K562 (cell line): ENCODE results near the gene RABL6.

Experiments
- ATF7 ChIP-seq: fragments of 450-650 bp; IDR thresholded peaks from 2 replicates; pipeline ENCODE4 v1.7.1; 2014; ENCODE audit warnings: mild to moderate bottlenecking, moderate library complexity
- BHLHE40 ChIP-seq: IDR thresholded peaks from 2 replicates; pipeline ENCODE4 v1.6.1; 2011; ENCODE audit warnings: low read length, improper control_type of control experiment
- EGR1 ChIP-seq: fragments of 450-650 bp; conservative IDR thresholded peaks from 2 replicates; pipeline ENCODE4 v1.6.1; 2017; ENCODE audit warnings: mild to moderate bottlenecking
- FOXM1 ChIP-seq, 2 experiments: fragments of 450-650 bp in 1 of 2; sonication (generic) in 1 of 2; formaldehyde crosslinking in 1 of 2; IDR thresholded peaks; 2 replicates each; pipeline versions ENCODE4 v1.6.1 to v1.9.0; 2017 to 2022; ENCODE audit warnings: low read depth in 2 of 2, mild to moderate bottlenecking in 2 of 2, missing genetic modification reagents in 1 of 2, moderate library complexity in 1 of 2
- GABPB1 ChIP-seq: sonication (generic); formaldehyde crosslinking; IDR thresholded peaks from 2 replicates; pipeline ENCODE4 v1.8.0; 2022; ENCODE audit warnings: mild to moderate bottlenecking, missing genetic modification reagents
- NFIC ChIP-seq: fragments of 450-650 bp; IDR thresholded peaks from 2 replicates; pipeline ENCODE4 v1.6.1; 2017; ENCODE audit warnings: mild to moderate bottlenecking, inconsistent platforms
- POU5F1 ChIP-seq: fragments of 150-350 bp; IDR thresholded peaks from 2 replicates; pipeline ENCODE4 v1.6.1; 2014; ENCODE audit warnings: borderline replicate concordance, low read length, low read depth, mild to moderate bottlenecking; ENCODE audit not compliant: partially characterized antibody
- TF ChIP-seq, protein P1 (sequence below), 2 experiments: IDR thresholded peaks in 1 of 2; conservative IDR thresholded peaks in 1 of 2; 2 replicates each; pipeline ENCODE4 v1.6.1; 2016; ENCODE audit warnings: low read depth in 2 of 2, mild to moderate bottlenecking in 1 of 2, missing compliant biosample characterization in 1 of 2, missing genetic modification characterization in 1 of 2, moderate library complexity in 1 of 2
- TF ChIP-seq, protein P2 (sequence below): sonication (generic); formaldehyde crosslinking; IDR thresholded peaks from 2 replicates; pipeline ENCODE4 v1.8.1; 2022; ENCODE audit warnings: missing genetic modification reagents
- TF ChIP-seq, protein P3 (sequence below): fragments of 450-650 bp; formaldehyde crosslinking; IDR thresholded peaks from 2 replicates; pipeline ENCODE4 v1.4.0; 2020; ENCODE audit warnings: mild to moderate bottlenecking, mixed read lengths
- TF ChIP-seq, protein P4 (sequence below): fragments of 250-450 bp; sonication (Bioruptor Pico); IDR thresholded peaks from 2 replicates; pipeline ENCODE4 v1.8.0; 2022; ENCODE audit warnings: moderate library complexity, mild to moderate bottlenecking, inconsistent platforms

DNA sequence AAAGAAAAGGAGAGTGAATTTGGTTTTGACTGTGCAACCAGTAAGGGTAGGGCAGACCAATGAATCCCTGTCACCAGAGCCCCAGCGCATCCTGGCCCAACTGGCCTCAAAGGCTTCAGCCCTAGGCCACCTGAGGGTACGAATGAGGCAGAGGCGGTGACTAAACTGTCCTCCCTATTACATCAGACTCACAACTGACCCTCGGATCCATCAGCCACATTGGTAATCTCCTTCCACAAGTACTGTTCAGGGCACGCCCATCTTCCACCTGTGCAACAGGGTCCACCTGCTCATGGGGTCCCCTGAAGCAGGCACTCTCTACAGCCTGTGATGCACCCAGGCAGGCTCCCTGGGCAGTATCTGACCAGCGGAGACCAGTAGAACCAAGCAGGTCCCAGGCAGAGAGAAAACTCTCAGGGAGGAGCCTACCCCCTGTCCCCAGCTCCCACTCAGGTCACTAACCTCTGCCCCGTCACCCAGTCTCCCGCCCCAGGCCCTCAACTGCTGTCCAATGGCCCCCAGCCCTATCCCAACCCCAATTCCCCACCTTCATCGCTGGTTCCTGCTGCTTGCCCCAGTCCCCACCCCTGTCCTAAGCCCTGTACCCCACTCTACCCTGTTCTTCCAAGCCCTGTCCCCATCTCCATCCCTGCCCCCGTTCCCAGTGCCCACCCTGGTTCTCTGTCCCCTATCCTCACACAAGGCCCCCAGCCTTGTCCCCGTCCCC, 57.5 kb downstream of the RABL6 start:
- TF ChIP-seq, protein P1, sequence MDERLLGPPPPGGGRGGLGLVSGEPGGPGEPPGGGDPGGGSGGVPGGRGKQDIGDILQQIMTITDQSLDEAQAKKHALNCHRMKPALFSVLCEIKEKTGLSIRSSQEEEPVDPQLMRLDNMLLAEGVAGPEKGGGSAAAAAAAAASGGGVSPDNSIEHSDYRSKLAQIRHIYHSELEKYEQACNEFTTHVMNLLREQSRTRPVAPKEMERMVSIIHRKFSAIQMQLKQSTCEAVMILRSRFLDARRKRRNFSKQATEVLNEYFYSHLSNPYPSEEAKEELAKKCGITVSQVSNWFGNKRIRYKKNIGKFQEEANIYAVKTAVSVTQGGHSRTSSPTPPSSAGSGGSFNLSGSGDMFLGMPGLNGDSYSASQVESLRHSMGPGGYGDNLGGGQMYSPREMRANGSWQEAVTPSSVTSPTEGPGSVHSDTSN (CRISPR knock-in tag; IDR thresholded peaks at IDR 0.05; ENCODE audit: low read depth), result no peak
- TF ChIP-seq, protein P1 (tag; conservative IDR thresholded peaks at IDR 0.05; ENCODE audit: low read depth), result no peak
- TF ChIP-seq, protein P2, sequence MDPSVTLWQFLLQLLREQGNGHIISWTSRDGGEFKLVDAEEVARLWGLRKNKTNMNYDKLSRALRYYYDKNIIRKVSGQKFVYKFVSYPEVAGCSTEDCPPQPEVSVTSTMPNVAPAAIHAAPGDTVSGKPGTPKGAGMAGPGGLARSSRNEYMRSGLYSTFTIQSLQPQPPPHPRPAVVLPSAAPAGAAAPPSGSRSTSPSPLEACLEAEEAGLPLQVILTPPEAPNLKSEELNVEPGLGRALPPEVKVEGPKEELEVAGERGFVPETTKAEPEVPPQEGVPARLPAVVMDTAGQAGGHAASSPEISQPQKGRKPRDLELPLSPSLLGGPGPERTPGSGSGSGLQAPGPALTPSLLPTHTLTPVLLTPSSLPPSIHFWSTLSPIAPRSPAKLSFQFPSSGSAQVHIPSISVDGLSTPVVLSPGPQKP (CRISPR knock-in tag), result no peak
- TF ChIP-seq, protein P3, sequence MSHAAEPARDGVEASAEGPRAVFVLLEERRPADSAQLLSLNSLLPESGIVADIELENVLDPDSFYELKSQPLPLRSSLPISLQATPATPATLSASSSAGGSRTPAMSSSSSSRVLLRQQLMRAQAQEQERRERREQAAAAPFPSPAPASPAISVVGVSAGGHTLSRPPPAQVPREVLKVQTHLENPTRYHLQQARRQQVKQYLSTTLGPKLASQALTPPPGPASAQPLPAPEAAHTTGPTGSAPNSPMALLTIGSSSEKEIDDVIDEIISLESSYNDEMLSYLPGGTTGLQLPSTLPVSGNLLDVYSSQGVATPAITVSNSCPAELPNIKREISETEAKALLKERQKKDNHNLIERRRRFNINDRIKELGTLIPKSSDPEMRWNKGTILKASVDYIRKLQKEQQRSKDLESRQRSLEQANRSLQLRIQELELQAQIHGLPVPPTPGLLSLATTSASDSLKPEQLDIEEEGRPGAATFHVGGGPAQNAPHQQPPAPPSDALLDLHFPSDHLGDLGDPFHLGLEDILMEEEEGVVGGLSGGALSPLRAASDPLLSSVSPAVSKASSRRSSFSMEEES (CRISPR knock-in tag), result no peak
- TF ChIP-seq ATF7 (no peak), EGR1 (no peak), BHLHE40 (no peak), GABPB1 (no peak), NFIC (no peak), FOXM1 (IDR thresholded peaks at IDR 0.05; ENCODE audit: low read depth) (no peak), FOXM1 (CRISPR knock-in tag; IDR thresholded peaks at IDR 0.05; ENCODE audit: low read depth) (no peak), POU5F1 (no peak)
- TF ChIP-seq, protein P4, sequence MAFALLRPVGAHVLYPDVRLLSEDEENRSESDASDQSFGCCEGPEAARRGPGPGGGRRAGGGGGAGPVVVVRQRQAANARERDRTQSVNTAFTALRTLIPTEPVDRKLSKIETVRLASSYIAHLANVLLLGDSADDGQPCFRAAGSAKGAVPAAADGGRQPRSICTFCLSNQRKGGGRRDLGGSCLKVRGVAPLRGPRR (CRISPR knock-in tag), result no peak
